Measurements from ENCODE around the gene PDPR.
A peak's percentile ranks its signal among the peaks of the same experiment; 100 is the strongest.
"Not testable (repeated sequence)": the region's sequence is repeated elsewhere in the genome, so short reads cannot be mapped to it uniquely, and the experiment has no call there.

Gene PDPR

GRCh38 chr16:70113982-70114826 lies at the start of gene PDPR:
Gene PDPR (plus strand): TSS chr16:70114332. CDS start chr16:70120493, 6,161 bp downstream.
- not testable (repeated sequence) for H3K27me3 ChIP-seq (ENCODE audit: control insufficient read depth, insufficient read depth, low read length); H3K9me3 ChIP-seq (ENCODE audit: control insufficient read depth, insufficient read depth, low read length); H3K36me3 ChIP-seq (ENCODE audit: control insufficient read depth, insufficient read depth, low read length); H3K4me1 ChIP-seq (ENCODE audit: control insufficient read depth, insufficient read depth, low read length)
- peak within 1 kb of the TSS; percentile 65 for H3K9ac ChIP-seq (ENCODE audit: low read depth, low read length)
- peak within 1 kb of the TSS; percentile 74 for H3K4me3 ChIP-seq (ENCODE audit: low read depth, low read length)

DNA sequence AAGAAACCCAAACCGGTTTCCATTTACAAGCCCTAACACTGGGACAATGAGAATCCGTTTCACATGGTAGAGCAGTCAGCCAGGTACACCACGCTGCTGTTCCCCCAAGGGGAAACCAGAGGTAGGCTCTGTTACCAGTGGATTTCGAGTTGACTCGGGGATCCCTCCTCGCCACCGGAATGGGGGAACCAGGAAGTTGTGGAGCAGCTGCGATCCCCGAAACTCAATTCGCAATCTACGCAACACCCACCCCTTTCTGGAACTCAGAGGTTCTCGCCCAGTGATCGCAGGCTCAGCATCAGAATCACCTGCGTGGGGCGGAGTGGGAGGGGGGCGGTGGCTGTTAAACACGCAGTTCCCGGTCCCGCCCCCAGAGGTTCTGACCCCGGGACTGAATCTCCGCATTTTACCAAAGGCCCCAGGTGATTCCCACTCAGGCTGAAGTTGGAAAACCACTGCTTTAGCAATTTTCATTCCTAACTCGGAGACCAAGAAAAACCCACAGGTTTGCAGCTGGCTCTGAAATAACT lies 49.2 kb upstream of the PDPR start:
- H3K4me3 ChIP-seq (ENCODE audit: low read depth, low read length): peak overlapping the region; percentile 73
- H3K27me3 ChIP-seq (ENCODE audit: control insufficient read depth, insufficient read depth, low read length); H3K9me3 ChIP-seq (ENCODE audit: control insufficient read depth, insufficient read depth, low read length); H3K4me1 ChIP-seq (ENCODE audit: control insufficient read depth, insufficient read depth, low read length); H3K36me3 ChIP-seq (ENCODE audit: control insufficient read depth, insufficient read depth, low read length): not testable (repeated sequence)
- H3K9ac ChIP-seq (ENCODE audit: low read depth, low read length): peak overlapping the region; percentile 49

DNA sequence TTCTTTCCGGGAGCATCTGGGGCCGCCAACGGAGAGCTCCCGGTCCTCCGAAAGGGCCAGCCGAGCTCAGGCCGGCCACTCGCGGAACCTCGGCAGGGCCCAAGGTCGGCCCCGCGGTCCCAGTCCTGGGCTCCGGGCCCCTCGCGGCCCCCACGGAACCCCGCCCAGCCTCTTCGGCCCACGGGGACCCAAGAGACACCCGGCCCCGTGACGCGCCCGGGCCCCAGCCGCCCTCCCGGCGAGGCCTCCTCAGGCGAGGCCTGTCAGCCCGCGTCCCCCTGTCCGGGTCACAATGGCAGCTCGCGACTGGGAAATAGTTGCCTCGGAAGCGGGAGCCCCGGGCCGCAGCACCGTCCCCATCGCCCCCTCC lies 48.8 kb upstream of the PDPR start:
- Histone ChIP-seq H3K9ac (ENCODE audit: low read depth, low read length) (peak overlapping the region; percentile 49), H3K4me3 (ENCODE audit: low read depth, low read length) (peak overlapping the region; percentile 73)
- not testable (repeated sequence) for H3K27me3 ChIP-seq (ENCODE audit: control insufficient read depth, insufficient read depth, low read length); H3K36me3 ChIP-seq (ENCODE audit: control insufficient read depth, insufficient read depth, low read length); H3K9me3 ChIP-seq (ENCODE audit: control insufficient read depth, insufficient read depth, low read length); H3K4me1 ChIP-seq (ENCODE audit: control insufficient read depth, insufficient read depth, low read length)

GRCh38 chr16:70065746-70066658 lies 48.1 kb upstream of the PDPR start:
- H3K9me3 ChIP-seq (ENCODE audit: control insufficient read depth, insufficient read depth, low read length): not testable (repeated sequence)
- peak overlapping the region; percentile 81 for H3K9ac ChIP-seq (ENCODE audit: low read depth, low read length)

DNA sequence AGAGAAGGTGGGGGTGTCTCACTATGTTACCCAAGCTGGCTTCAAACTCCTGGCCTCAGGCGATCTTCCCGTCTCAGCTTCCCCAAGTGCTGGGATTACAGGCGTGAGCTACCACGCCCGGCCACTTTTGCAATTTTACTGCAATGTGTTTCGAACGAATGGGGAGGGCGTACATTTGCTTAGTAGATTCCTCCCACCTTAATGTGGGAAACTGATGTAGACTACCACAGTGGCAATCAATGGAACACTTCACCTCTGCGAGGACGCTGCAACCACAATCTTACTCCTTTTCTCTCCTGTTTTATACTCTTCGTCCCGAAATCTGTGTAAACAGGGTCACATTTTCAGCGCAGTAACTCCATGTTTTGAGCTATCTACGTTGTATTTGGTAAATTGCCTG lies 47.4 kb upstream of the PDPR start:
- peak overlapping the region; percentile 72 for H3K4me3 ChIP-seq (ENCODE audit: low read depth, low read length)
- not testable (repeated sequence) for H3K9ac ChIP-seq (ENCODE audit: low read depth, low read length)

More at GRCh38 chr16:70065746-70066658, 48.1 kb upstream of the PDPR start:
- H3K4me3 ChIP-seq (ENCODE audit: low read depth, low read length): peak overlapping the region; percentile 73
- H3K36me3 ChIP-seq (ENCODE audit: control insufficient read depth, insufficient read depth, low read length); H3K4me1 ChIP-seq (ENCODE audit: control insufficient read depth, insufficient read depth, low read length); H3K27me3 ChIP-seq (ENCODE audit: control insufficient read depth, insufficient read depth, low read length): not testable (repeated sequence)

GRCh38 chr16:70079081-70079480 lies 35.1 kb upstream of the PDPR start:
- not testable (repeated sequence) for H3K9ac ChIP-seq (ENCODE audit: low read depth, low read length); H3K4me1 ChIP-seq (ENCODE audit: control insufficient read depth, insufficient read depth, low read length); H3K4me3 ChIP-seq (ENCODE audit: low read depth, low read length); H3K9me3 ChIP-seq (ENCODE audit: control insufficient read depth, insufficient read depth, low read length); H3K36me3 ChIP-seq (ENCODE audit: control insufficient read depth, insufficient read depth, low read length); H3K27me3 ChIP-seq (ENCODE audit: control insufficient read depth, insufficient read depth, low read length)

More for the DNA sequence above, 47.4 kb upstream of the PDPR start:
- H3K4me1 ChIP-seq (ENCODE audit: control insufficient read depth, insufficient read depth, low read length); H3K36me3 ChIP-seq (ENCODE audit: control insufficient read depth, insufficient read depth, low read length); H3K9me3 ChIP-seq (ENCODE audit: control insufficient read depth, insufficient read depth, low read length); H3K27me3 ChIP-seq (ENCODE audit: control insufficient read depth, insufficient read depth, low read length): not testable (repeated sequence)

- H3K36me3 ChIP-seq (ENCODE audit: control insufficient read depth, insufficient read depth, low read length); H3K9ac ChIP-seq (ENCODE audit: low read depth, low read length); H3K9me3 ChIP-seq (ENCODE audit: control insufficient read depth, insufficient read depth, low read length); H3K4me3 ChIP-seq (ENCODE audit: low read depth, low read length); H3K27me3 ChIP-seq (ENCODE audit: control insufficient read depth, insufficient read depth, low read length); H3K4me1 ChIP-seq (ENCODE audit: control insufficient read depth, insufficient read depth, low read length): not testable (repeated sequence)
Observed at GRCh38 chr16:70081219-70081618, 32.9 kb upstream of the PDPR start.

DNA sequence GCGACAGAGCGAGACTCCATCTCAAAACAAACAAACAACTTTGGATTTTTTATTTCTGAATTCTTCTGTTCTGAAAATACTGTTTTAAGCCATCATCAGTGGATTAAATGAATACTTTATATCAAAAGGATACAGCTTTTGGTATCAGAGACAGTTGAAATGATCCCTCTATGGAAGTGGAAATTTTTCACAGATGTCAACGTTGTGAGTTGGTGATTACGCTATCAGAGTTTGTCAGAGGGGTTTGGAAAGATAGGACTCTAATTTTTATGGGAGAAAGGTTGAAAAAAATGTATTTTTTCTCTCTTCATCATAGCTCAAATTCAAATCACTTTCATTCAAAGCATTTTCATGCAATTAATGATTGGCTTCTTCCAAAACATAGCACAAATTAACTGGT lies 30.2 kb upstream of the PDPR start:
- H3K27me3 ChIP-seq (ENCODE audit: control insufficient read depth, insufficient read depth, low read length); H3K4me1 ChIP-seq (ENCODE audit: control insufficient read depth, insufficient read depth, low read length); H3K36me3 ChIP-seq (ENCODE audit: control insufficient read depth, insufficient read depth, low read length); H3K9me3 ChIP-seq (ENCODE audit: control insufficient read depth, insufficient read depth, low read length); H3K9ac ChIP-seq (ENCODE audit: low read depth, low read length); H3K4me3 ChIP-seq (ENCODE audit: low read depth, low read length): not testable (repeated sequence)

- H3K9ac ChIP-seq (ENCODE audit: low read depth, low read length); H3K27me3 ChIP-seq (ENCODE audit: control insufficient read depth, insufficient read depth, low read length); H3K36me3 ChIP-seq (ENCODE audit: control insufficient read depth, insufficient read depth, low read length); H3K9me3 ChIP-seq (ENCODE audit: control insufficient read depth, insufficient read depth, low read length); H3K4me3 ChIP-seq (ENCODE audit: low read depth, low read length); H3K4me1 ChIP-seq (ENCODE audit: control insufficient read depth, insufficient read depth, low read length): not testable (repeated sequence)
Observed at GRCh38 chr16:70088160-70088559, 26.0 kb upstream of the PDPR start.

- not testable (repeated sequence) for H3K36me3 ChIP-seq (ENCODE audit: control insufficient read depth, insufficient read depth, low read length); H3K4me3 ChIP-seq (ENCODE audit: low read depth, low read length); H3K4me1 ChIP-seq (ENCODE audit: control insufficient read depth, insufficient read depth, low read length); H3K27me3 ChIP-seq (ENCODE audit: control insufficient read depth, insufficient read depth, low read length); H3K9ac ChIP-seq (ENCODE audit: low read depth, low read length); H3K9me3 ChIP-seq (ENCODE audit: control insufficient read depth, insufficient read depth, low read length)
Observed at GRCh38 chr16:70088877-70089276, 25.3 kb upstream of the PDPR start.

DNA sequence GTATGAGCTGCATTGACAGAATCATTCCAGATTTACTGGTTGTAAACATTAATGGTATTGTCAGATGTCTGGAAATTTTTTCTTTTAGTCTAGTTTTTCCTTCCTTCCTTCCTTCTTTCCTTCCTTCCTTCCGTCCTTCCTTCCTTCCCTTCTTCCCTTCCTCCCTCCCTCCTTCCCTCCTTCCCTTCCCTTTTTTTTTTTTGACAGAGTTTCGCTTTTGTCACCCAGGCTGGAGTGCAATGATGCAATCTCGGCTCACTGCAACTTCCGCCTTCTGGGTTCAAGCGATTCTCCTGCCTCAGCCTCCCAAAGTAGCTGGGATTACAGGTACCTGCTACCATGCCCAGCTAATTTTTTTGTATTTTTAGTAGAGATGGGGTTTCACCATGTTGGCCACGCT lies 24.8 kb upstream of the PDPR start:
- not testable (repeated sequence) for H3K4me1 ChIP-seq (ENCODE audit: control insufficient read depth, insufficient read depth, low read length); H3K4me3 ChIP-seq (ENCODE audit: low read depth, low read length); H3K27me3 ChIP-seq (ENCODE audit: control insufficient read depth, insufficient read depth, low read length); H3K9me3 ChIP-seq (ENCODE audit: control insufficient read depth, insufficient read depth, low read length); H3K9ac ChIP-seq (ENCODE audit: low read depth, low read length); H3K36me3 ChIP-seq (ENCODE audit: control insufficient read depth, insufficient read depth, low read length)

DNA sequence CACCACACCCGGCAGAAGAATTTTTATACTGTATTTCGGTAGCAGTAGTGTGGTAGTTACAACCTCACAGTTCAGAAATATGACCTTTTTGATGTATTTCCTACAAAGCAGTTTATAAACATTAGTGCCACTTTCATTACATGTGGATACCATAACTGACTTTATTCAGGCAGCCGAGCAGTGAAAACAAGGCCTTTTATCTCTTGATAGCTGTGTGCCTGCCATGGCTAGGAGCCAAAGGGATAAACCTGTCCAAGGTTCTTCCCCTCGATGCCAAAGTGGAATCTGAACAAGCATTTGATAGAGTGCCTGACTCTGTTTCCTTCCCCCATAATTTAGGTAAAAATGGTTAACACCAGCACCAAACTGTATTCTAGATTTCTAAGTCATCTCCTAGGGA lies 23.0 kb upstream of the PDPR start:
- not testable (repeated sequence) for H3K36me3 ChIP-seq (ENCODE audit: control insufficient read depth, insufficient read depth, low read length); H3K9me3 ChIP-seq (ENCODE audit: control insufficient read depth, insufficient read depth, low read length); H3K27me3 ChIP-seq (ENCODE audit: control insufficient read depth, insufficient read depth, low read length); H3K4me1 ChIP-seq (ENCODE audit: control insufficient read depth, insufficient read depth, low read length); H3K4me3 ChIP-seq (ENCODE audit: low read depth, low read length); H3K9ac ChIP-seq (ENCODE audit: low read depth, low read length)

All from iPS-15b (cell line).